BE2C (cell line): Measurements from ENCODE around the gene RIF1. TPM values are rescaled to one million over a fixed set of nuclear protein-coding genes. Genes with fewer than 3 reads are reported as not detected.

Experiments used
- DNase-seq: peaks from one replicate; pipeline ENCODE4 v3.0.0-alpha.2; 2020
- H3K27me3 ChIP-seq: fragments of 250-450 bp; sonication (Bioruptor Pico); 2 replicates; pipeline ENCODE4 v1.5.1; 2020; ENCODE audit warnings: mild to moderate bottlenecking
- H3K36me3 ChIP-seq: fragments of 250-450 bp; sonication (Bioruptor Pico); 2 replicates; pipeline ENCODE4 v1.5.1; 2020; ENCODE audit warnings: mild to moderate bottlenecking
- H3K4me1 ChIP-seq: fragments of 250-450 bp; sonication (Bioruptor Pico); 2 replicates; pipeline ENCODE4 v1.5.1; 2020
- H3K4me3 ChIP-seq: 2 replicates; pipeline ENCODE4 v1.5.1; 2011; ENCODE audit warnings: low read depth, low read length
- H3K9me3 ChIP-seq: fragments of 250-450 bp; sonication (Bioruptor Pico); 2 replicates; pipeline ENCODE4 v1.5.1; 2020
- polyA plus RNA-seq: library from polyadenylated mRNA; unstranded; fragments of >200 nt; gene quantifications from one replicate; pipeline ENCODE4 v1.2.1, GENCODE V29; 2012; ENCODE audit warnings: low read depth, missing spikeins; ENCODE audit not compliant: insufficient read length, insufficient read depth
- TF ChIP-seq, protein P1 (sequence below): IDR thresholded peaks from 2 replicates; pipeline ENCODE4 v1.5.1; 2012; ENCODE audit warnings: mild to moderate bottlenecking, low read depth, low read length

Gene RIF1, protein sequence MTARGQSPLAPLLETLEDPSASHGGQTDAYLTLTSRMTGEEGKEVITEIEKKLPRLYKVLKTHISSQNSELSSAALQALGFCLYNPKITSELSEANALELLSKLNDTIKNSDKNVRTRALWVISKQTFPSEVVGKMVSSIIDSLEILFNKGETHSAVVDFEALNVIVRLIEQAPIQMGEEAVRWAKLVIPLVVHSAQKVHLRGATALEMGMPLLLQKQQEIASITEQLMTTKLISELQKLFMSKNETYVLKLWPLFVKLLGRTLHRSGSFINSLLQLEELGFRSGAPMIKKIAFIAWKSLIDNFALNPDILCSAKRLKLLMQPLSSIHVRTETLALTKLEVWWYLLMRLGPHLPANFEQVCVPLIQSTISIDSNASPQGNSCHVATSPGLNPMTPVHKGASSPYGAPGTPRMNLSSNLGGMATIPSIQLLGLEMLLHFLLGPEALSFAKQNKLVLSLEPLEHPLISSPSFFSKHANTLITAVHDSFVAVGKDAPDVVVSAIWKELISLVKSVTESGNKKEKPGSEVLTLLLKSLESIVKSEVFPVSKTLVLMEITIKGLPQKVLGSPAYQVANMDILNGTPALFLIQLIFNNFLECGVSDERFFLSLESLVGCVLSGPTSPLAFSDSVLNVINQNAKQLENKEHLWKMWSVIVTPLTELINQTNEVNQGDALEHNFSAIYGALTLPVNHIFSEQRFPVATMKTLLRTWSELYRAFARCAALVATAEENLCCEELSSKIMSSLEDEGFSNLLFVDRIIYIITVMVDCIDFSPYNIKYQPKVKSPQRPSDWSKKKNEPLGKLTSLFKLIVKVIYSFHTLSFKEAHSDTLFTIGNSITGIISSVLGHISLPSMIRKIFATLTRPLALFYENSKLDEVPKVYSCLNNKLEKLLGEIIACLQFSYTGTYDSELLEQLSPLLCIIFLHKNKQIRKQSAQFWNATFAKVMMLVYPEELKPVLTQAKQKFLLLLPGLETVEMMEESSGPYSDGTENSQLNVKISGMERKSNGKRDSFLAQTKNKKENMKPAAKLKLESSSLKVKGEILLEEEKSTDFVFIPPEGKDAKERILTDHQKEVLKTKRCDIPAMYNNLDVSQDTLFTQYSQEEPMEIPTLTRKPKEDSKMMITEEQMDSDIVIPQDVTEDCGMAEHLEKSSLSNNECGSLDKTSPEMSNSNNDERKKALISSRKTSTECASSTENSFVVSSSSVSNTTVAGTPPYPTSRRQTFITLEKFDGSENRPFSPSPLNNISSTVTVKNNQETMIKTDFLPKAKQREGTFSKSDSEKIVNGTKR (N-terminal part only)
- polyA plus RNA-seq = 4.9 TPM

DNA sequence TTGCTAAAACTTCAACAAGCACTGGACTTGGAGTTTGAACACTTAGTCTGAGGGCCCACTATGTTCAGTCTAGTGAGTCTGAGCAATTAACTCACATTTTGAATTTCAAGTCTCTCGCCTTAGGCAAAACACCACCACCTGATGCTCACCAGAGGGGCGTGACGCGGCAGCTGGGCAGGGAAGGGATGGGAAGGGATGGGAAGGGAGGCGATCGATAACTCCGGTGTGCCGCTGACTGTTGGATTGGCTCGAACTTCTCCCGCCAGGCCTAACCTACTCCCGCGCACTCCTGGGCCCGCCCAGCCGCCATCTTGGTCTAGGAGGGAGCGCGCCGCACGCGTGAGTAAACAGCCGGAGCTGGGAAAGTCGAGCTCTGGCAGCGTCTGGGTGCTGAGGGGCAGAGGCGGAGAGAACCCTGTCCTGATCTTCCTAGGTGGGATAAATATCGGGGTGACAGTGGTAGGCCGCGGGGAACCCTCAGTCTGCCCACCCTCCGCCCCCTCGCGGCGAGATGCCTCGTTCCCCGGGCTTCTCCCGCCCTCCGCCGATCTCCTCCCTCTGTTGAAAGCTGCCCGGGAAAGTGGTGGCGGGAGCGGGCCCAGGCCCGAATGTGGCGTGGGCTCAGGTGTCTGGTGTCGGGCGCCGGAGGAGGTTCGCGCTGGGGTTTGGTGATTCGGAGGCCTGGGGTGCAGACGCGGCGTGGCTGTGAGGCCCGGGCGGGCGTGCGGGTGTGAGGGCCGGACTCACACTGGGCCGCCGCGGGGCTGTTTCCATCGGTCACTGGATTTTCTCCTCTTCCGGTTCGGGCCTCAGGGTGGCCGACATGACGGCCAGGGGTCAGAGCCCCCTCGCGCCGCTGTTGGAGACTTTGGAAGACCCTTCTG lies at the start of gene RIF1:
RIF1 (plus strand) TSS at position 302 of the 884 bp plus-strand sequence; CDS start at position 824, 522 bp downstream.
- TF ChIP-seq, protein P1, sequence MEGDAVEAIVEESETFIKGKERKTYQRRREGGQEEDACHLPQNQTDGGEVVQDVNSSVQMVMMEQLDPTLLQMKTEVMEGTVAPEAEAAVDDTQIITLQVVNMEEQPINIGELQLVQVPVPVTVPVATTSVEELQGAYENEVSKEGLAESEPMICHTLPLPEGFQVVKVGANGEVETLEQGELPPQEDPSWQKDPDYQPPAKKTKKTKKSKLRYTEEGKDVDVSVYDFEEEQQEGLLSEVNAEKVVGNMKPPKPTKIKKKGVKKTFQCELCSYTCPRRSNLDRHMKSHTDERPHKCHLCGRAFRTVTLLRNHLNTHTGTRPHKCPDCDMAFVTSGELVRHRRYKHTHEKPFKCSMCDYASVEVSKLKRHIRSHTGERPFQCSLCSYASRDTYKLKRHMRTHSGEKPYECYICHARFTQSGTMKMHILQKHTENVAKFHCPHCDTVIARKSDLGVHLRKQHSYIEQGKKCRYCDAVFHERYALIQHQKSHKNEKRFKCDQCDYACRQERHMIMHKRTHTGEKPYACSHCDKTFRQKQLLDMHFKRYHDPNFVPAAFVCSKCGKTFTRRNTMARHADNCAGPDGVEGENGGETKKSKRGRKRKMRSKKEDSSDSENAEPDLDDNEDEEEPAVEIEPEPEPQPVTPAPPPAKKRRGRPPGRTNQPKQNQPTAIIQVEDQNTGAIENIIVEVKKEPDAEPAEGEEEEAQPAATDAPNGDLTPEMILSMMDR = peak; percentile 43
- peak within 1 kb of the TSS; percentile 87 for H3K4me3 ChIP-seq
- H3K27me3 ChIP-seq = no peaks in the 10 kb centered on the region
- peak; percentile 87 for DNase-seq
- peaks cover 20% of the 10 kb centered on the region for H3K36me3 ChIP-seq
- no peaks in the 10 kb centered on the region for H3K4me1 ChIP-seq
- no peaks in the 10 kb centered on the region for H3K9me3 ChIP-seq

DNA sequence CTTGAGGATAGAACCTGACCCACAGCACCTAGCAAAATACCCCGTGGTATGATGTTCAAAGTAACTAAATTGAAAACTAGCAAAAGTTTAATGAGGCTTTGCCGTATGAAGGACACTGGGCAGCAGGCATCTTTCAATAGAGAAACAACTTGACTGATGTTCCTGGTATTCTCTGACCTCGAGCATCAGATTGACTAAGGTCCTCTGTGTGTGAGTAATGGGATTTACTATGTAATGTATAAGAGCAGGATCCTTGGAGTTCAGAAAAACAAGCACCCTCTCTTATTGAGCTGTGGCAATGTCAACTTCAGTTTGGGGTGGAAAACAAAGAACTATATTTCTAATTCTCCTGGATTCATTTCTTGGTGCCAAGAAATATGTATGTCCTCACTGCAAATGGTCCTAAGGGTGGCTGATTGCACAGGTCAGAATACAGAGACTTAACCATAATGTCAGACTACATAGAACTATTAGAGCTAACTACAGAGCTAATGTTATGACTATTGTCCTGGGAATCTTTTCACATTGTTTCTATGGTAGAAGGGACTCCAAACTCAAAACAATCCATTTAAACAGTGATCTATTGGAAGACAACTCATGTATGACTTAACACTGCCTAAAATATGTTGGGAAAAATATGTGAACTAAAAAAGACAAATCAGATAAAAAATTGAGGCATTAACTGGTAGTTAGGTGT lies 47.9 kb upstream of the RIF1 start:
- DNase-seq = no peak
- Histone ChIP-seq H3K4me3 (no peak overlapping the region), H3K4me1 (no peaks in the 10 kb centered on the region), H3K27me3 (no peaks in the 10 kb centered on the region), H3K9me3 (no peaks in the 10 kb centered on the region), H3K36me3 (no peaks in the 10 kb centered on the region)
- TF ChIP-seq, protein P1 = no peak

DNA sequence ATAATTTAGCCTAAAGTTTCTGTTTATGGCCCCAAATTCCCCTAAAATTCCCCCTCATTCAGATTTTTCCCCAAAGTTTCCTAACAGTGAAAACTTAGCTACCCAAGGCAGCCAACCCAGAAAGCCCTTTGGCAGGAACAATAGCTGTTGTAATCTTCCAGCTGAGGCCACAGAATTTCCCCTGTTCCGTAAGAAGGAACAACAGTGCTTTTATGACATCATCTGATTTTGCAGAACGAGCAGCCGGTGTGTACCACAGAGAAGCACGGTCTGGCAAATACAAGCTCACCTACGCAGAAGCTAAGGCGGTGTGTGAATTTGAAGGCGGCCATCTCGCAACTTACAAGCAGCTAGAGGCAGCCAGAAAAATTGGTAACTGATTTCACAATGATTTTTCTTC lies 46.0 kb upstream of the RIF1 start:
- Histone ChIP-seq H3K9me3 (no peaks in the 10 kb centered on the region), H3K27me3 (no peaks in the 10 kb centered on the region), H3K36me3 (no peaks in the 10 kb centered on the region), H3K4me3 (no peak overlapping the region), H3K4me1 (no peaks in the 10 kb centered on the region)
- no peak for DNase-seq
- TF ChIP-seq, protein P1 = no peak

DNA sequence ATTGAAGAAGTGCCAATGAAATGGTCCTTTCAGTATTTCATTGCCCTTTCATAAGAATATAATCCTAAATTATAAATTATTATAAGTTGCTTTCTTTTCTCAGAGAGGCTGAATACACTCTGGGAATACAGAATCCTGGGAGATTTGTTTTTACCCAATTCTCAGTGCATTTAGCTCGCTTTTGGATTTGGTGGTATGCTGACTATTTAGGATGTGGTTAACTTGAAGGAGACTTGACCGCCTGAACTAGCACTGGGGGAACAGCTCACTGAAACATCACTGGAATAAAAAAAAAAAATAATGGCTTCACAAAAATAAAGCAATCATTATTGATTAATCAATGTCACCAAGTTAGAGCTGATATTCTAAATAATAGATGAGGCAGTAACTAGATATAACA lies 42.1 kb upstream of the RIF1 start:
- no peak overlapping the region for H3K4me3 ChIP-seq
- H3K36me3 ChIP-seq = no peaks in the 10 kb centered on the region
- TF ChIP-seq, protein P1 = no peak
- no peaks in the 10 kb centered on the region for H3K27me3 ChIP-seq
- no peaks in the 10 kb centered on the region for H3K9me3 ChIP-seq
- no peaks in the 10 kb centered on the region for H3K4me1 ChIP-seq
- DNase-seq = no peak

DNA sequence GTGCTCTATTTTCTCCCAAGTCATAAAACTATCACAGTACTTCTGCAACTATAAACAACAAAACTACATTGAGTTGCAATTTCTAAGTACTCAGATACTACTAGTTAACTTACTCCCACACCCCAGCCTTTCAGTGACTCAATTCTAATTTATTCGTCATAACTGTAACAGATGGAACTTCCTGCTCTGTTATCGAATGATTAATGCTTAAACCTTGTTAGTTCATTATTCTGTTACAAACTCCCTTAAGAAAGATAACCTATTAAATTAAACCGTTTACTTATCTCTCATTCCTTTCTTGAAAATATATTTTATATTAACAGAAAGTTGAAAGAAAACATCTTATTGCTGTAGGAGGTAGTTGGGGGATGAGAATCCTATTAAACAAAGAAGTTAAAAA lies 35.3 kb upstream of the RIF1 start:
- no peak for DNase-seq
- H3K4me3 ChIP-seq = no peak overlapping the region
- H3K9me3 ChIP-seq = no peaks in the 10 kb centered on the region

More for the DNA sequence above, 35.3 kb upstream of the RIF1 start:
- TF ChIP-seq, protein P1 = no peak
- H3K4me1 ChIP-seq = no peaks in the 10 kb centered on the region
- H3K27me3 ChIP-seq = no peaks in the 10 kb centered on the region
- no peaks in the 10 kb centered on the region for H3K36me3 ChIP-seq
